H1 (cell line): ENCODE measurements around the gene CADM2. TPM values are rescaled to one million over a fixed set of nuclear protein-coding genes. Genes with fewer than 3 reads are reported as not detected.

Experiments
- SUZ12 ChIP-seq: fragments of 200-600 bp; sonication (generic); IDR thresholded peaks from 2 replicates; pipeline ENCODE4 v1.6.1; 2012; ENCODE audit warnings: mild to moderate bottlenecking, inconsistent platforms, low read length, moderate library complexity, mixed read lengths
- polyA plus RNA-seq, 7 experiments: library from polyadenylated mRNA; depleted of rRNA in 3 of 7; stranded (reverse) in 5 of 7; unstranded in 2 of 7; fragments of >200 nt in 5 of 7; fragments of 200-250 nt in 2 of 7; gene quantifications; 1 replicate in 5 of 7; 2 replicates in 1 of 7; 4 replicates in 1 of 7; pipeline versions ENCODE4 v1.2.1 to v1.2.3, GENCODE V29; 2011 to 2013; ENCODE audit warnings: missing spikeins in 2 of 7, mixed read lengths in 2 of 7
- total RNA-seq: library from RNA; stranded (reverse); fragmentation: NEBNext Ultra II Directional; extraction: Animal tissue kit (Norgen Biotek cat#: 25700); gene quantifications from 2 replicates; pipeline ENCODE4 v1.2.1, GENCODE V29; 2021
- TF ChIP-seq, protein P1 (sequence below): fragments of 300-600 bp; sonication (generic); IDR thresholded peaks from 2 replicates; pipeline ENCODE4 v1.7.1; 2012; ENCODE audit warnings: low read length, moderate library complexity, mild to moderate bottlenecking, inconsistent platforms; ENCODE audit not compliant: insufficient replicate concordance

The CADM2 gene
- total and polyA plus RNA-seq, 2 of the 8 experiments (the other 6 are each of a cell fraction or from before 2014, with no cell fraction given), result 14.9 to 20.9 TPM

DNA sequence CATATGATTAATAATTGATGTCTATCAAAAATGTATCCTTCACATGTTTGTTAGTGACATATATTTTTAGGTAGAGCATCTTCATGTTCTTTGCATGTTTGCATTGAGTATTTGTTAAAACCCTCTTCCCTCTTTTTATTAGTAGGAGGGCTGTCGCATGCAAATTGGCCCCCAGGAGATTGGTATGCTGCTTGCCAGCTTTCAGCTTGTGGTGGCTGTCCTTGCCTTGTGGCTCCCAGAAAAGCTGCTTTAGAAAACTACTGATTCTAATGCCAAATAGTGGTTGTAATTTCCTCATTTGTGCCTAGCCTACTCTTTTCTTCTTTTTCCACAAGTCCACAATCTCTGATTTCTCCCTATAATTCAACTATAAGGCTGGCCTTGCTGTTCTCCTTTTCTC, 1145.4 kb downstream of the CADM2 start (continued):
- TF ChIP-seq, protein P1, sequence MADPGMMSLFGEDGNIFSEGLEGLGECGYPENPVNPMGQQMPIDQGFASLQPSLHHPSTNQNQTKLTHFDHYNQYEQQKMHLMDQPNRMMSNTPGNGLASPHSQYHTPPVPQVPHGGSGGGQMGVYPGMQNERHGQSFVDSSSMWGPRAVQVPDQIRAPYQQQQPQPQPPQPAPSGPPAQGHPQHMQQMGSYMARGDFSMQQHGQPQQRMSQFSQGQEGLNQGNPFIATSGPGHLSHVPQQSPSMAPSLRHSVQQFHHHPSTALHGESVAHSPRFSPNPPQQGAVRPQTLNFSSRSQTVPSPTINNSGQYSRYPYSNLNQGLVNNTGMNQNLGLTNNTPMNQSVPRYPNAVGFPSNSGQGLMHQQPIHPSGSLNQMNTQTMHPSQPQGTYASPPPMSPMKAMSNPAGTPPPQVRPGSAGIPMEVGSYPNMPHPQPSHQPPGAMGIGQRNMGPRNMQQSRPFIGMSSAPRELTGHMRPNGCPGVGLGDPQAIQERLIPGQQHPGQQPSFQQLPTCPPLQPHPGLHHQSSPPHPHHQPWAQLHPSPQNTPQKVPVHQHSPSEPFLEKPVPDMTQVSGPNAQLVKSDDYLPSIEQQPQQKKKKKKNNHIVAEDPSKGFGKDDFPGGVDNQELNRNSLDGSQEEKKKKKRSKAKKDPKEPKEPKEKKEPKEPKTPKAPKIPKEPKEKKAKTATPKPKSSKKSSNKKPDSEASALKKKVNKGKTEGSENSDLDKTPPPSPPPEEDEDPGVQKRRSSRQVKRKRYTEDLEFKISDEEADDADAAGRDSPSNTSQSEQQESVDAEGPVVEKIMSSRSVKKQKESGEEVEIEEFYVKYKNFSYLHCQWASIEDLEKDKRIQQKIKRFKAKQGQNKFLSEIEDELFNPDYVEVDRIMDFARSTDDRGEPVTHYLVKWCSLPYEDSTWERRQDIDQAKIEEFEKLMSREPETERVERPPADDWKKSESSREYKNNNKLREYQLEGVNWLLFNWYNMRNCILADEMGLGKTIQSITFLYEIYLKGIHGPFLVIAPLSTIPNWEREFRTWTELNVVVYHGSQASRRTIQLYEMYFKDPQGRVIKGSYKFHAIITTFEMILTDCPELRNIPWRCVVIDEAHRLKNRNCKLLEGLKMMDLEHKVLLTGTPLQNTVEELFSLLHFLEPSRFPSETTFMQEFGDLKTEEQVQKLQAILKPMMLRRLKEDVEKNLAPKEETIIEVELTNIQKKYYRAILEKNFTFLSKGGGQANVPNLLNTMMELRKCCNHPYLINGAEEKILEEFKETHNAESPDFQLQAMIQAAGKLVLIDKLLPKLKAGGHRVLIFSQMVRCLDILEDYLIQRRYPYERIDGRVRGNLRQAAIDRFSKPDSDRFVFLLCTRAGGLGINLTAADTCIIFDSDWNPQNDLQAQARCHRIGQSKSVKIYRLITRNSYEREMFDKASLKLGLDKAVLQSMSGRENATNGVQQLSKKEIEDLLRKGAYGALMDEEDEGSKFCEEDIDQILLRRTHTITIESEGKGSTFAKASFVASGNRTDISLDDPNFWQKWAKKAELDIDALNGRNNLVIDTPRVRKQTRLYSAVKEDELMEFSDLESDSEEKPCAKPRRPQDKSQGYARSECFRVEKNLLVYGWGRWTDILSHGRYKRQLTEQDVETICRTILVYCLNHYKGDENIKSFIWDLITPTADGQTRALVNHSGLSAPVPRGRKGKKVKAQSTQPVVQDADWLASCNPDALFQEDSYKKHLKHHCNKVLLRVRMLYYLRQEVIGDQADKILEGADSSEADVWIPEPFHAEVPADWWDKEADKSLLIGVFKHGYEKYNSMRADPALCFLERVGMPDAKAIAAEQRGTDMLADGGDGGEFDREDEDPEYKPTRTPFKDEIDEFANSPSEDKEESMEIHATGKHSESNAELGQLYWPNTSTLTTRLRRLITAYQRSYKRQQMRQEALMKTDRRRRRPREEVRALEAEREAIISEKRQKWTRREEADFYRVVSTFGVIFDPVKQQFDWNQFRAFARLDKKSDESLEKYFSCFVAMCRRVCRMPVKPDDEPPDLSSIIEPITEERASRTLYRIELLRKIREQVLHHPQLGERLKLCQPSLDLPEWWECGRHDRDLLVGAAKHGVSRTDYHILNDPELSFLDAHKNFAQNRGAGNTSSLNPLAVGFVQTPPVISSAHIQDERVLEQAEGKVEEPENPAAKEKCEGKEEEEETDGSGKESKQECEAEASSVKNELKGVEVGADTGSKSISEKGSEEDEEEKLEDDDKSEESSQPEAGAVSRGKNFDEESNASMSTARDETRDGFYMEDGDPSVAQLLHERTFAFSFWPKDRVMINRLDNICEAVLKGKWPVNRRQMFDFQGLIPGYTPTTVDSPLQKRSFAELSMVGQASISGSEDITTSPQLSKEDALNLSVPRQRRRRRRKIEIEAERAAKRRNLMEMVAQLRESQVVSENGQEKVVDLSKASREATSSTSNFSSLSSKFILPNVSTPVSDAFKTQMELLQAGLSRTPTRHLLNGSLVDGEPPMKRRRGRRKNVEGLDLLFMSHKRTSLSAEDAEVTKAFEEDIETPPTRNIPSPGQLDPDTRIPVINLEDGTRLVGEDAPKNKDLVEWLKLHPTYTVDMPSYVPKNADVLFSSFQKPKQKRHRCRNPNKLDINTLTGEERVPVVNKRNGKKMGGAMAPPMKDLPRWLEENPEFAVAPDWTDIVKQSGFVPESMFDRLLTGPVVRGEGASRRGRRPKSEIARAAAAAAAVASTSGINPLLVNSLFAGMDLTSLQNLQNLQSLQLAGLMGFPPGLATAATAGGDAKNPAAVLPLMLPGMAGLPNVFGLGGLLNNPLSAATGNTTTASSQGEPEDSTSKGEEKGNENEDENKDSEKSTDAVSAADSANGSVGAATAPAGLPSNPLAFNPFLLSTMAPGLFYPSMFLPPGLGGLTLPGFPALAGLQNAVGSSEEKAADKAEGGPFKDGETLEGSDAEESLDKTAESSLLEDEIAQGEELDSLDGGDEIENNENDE, result no peak
- TF ChIP-seq SUZ12, result no peak
- TF ChIP-seq, all 59 proteins: peak for 0
